HG03575 (cell line): ENCODE results near the gene BARHL1.
"Not testable (repeated sequence)": the region's sequence is repeated elsewhere in the genome, so short reads cannot be mapped to it uniquely, and the experiment has no call there.

Source experiments
- ATAC-seq: cut with Tn5 transposase; IDR thresholded peaks from one replicate; pipeline ENCODE4 v1.9.1; 2021; ENCODE audit not compliant: unreplicated experiment, insufficient number of reproducible peaks, low FRiP score; ENCODE audit errors: extremely low read depth

The BARHL1 gene

GRCh38 chr9:132554755-132555154, 27.7 kb upstream of the BARHL1 start:
- no peak for ATAC-seq

DNA sequence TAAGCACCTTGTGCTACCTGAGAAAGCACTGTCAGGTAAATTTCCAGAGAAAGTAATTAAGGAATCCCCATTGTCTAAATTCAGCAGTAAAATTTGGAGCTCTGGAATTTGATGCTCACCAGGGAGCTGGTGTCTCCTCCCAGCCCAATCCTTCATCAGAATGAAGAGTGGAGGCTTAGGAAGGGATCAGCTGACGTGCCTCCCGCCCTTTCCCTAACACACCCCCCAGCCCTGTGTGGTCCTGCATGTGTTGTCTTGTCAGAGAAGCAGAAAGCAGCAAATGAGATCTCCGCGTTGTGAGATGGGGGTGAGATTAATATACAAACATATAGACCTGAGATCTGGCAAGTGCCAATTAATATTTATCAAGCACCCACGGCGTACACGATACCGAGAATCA, 26.9 kb upstream of the BARHL1 start:
- ATAC-seq = no peak

GRCh38 chr9:132556235-132556634, 26.2 kb upstream of the BARHL1 start:
- ATAC-seq = no peak

- ATAC-seq = no peak
Observed at GRCh38 chr9:132556714-132557113, 25.7 kb upstream of the BARHL1 start.

DNA sequence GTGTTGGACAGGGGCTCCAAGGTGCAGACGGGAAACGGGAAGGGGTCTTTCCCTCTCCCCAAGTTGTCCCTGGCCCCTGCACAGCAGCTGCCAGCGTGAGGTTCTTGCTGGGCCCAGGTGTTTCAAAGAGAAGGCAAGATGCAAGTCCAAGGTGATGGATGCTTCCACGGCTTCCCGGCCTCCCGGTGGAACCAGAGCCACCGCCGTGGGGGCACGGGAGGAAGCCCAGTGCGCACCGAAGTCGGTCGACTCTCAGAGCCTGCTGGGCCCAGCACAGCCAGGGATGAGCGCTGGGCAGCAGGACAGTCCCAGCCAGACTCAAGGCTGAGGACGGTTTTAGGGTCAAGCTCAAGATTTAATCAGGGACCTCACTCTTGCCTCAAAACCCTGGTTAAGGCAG, 25.2 kb upstream of the BARHL1 start:
- no peak for ATAC-seq

- ATAC-seq = no peak
Observed at GRCh38 chr9:132559711-132560110, 22.7 kb upstream of the BARHL1 start.

GRCh38 chr9:132560616-132561202, 21.7 kb upstream of the BARHL1 start:
- ATAC-seq = no peak

GRCh38 chr9:132562306-132562573, 20.2 kb upstream of the BARHL1 start:
- ATAC-seq = no peak

GRCh38 chr9:132564526-132564925, 17.9 kb upstream of the BARHL1 start:
- ATAC-seq = no peak

- ATAC-seq = not testable (repeated sequence)
Observed at GRCh38 chr9:132568787-132569186, 13.6 kb upstream of the BARHL1 start.

DNA sequence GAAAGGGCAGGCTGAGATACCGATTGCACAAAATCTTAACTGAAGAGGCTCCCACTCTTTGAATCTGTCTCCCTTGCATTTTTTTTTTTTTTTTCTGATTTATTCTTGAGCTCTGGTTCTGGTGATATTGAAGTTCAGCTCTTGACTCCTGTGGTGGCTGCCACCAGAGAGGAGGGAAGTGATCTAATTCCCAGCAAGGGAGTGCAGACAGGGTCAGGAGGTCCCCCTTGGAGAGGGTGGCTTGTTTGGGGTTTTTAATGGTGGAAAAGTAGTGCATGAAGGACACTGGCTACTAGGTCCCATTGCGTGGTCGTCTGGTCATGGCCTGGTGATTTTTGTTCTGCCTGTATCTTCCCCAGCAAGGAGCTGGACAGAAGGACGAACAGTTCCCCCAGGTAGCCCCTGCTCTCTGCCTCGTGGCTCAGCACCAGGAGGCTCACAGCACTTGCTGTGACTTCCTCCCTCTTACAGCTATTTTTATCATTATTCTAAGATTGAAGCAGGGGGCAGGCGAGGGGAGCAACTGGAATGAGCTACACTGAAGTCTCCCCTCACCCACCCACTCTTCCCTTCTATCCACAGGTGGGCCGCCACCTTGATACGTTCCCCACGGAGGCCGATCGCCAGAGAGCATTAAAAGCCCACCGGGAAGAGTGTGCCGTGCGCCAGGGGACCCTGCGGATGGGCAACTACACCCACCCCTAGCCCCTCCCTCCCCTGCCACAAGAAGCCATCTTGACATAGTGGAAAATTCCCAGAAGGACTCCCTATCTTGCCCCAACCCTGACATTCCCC, 10.4 kb upstream of the BARHL1 start:
- ATAC-seq = no peak

GRCh38 chr9:132572921-132573320, 9.5 kb upstream of the BARHL1 start:
- no peak for ATAC-seq

DNA sequence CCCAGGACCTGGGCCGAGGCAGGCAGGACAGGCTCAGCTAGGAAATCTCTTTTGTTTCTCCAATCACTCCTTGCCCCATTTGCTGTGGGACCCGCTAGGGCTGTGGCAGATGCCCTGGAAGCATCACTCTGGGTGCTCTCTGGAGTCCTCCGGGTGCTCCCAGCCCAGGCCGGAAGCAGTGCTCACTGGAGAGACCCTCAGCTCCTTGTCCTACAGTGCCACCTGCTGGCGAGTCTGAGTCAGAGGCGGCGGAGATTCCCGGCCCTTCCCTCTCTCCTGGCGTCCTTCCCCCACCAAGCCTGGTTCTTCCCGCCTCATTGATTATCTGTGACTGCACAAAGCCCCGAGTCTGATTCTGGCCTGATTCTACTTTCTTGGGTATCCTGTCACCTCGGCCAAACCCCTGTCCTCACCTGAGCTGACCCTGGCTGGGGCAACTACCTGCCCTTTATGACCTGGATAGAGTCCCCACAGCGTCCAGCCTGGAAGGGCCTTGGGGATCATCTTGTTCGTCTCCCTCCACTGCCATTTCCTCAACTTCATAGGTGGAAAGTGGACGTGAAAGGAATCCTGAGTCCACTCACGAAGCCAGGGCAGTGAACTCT, 7.3 kb upstream of the BARHL1 start:
- ATAC-seq = no peak

GRCh38 chr9:132575811-132576210, 6.6 kb upstream of the BARHL1 start:
- no peak for ATAC-seq

DNA sequence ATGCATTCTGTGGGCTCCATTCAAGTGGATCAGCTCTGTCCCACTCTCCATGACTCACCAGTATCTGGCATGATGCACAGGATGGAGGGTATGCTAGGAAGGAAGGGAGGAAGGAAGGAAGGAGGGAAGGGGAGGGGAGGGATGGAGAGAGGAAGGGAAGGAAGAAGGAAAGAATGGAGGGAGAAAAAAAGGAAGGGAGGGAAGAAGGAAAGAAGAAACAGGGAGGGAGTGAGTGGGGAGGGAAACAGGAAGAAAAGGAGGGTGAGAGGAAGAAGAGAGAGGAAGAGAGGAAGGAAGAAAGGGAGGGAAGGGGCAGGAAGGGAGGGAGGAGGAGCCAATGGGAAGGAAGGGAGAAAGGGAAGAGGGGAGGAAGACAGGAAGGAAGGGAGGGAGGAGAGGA, 5.3 kb upstream of the BARHL1 start:
- ATAC-seq = no peak

DNA sequence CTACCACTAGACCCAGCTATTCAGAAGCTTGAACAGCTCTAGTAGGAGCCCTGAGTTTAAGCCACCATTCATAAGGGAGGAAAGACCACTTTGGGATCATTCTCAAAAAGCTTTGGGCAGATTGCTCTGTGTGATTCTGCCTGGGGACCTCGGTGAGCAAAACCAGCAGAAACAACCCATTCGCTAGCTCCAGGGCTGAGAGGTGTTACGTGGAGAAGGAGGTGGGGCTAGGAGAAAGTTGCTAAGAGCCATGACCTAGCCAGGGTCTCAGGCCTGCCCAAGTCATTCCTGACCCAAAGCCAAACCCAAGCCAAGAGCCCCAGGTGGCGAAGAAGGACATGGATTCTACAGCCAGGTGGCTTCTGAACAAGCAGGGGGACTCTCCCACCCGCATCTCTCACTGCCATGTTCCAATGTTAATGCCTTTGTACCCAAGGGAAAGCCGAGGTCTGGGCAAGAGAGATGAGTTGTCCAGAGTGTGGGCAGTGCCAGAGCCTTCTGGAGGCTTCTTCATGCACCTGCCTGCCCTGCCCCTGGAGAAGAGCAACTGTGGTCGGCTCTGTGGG, 4.0 kb upstream of the BARHL1 start:
- ATAC-seq = no peak

GRCh38 chr9:132579427-132579798, 3.0 kb upstream of the BARHL1 start:
- no peak for ATAC-seq

- ATAC-seq = no peak
Observed at GRCh38 chr9:132582786-132583583, 579 bp downstream of the BARHL1 start.

- ATAC-seq = no peak
Observed at GRCh38 chr9:132583584-132584304, 1.3 kb downstream of the BARHL1 start.
